ENCODE measurements around the gene FOLR2.

FOLR2 gene

GRCh38 chr11:72174302-72175070 lies 42.1 kb upstream of the FOLR2 start:
- Histone ChIP-seq H4K20me1 (ENCODE audit: low read depth, low read length) (no peaks in the 10 kb centered on the region), H3K79me2 (ENCODE audit: insufficient read depth, low read length) (no peaks in the 10 kb centered on the region), H3F3A (ENCODE audit: insufficient read depth) (no peaks in the 10 kb centered on the region), H2AFZ (ENCODE audit: low read depth, low read length, severe bottlenecking) (no peak overlapping the region), H3K27ac (ENCODE audit: low read depth, low read length) (no peak overlapping the region), H3K9ac (ENCODE audit: low read length) (no peak overlapping the region), H3K36me3 (ENCODE audit: low read length) (no peaks in the 10 kb centered on the region), H3K9me2 (replicated peaks; ENCODE audit: insufficient read depth, low read length) (no peaks in the 10 kb centered on the region), H3K9me3 (ENCODE audit: insufficient read depth, low read length) (no peaks in the 10 kb centered on the region), H3K4me2 (ENCODE audit: low read depth, low read length, poor library complexity, severe bottlenecking) (no peak overlapping the region), H3K27me3 (ENCODE audit: low read length) (no peaks in the 10 kb centered on the region), H3K4me3 (ENCODE audit: insufficient read depth, low read length, poor library complexity, severe bottlenecking) (no peak overlapping the region)
- no peak for TF ChIP-seq CTCF (IDR thresholded peaks at IDR 0.05; ENCODE audit: insufficient read depth, low read length, poor library complexity, severe bottlenecking)
- TF ChIP-seq EZH2phosphoT487 (conservative IDR thresholded peaks at IDR 0.05; ENCODE audit: low read length), result no peak

- Histone ChIP-seq H3K79me2 (ENCODE audit: insufficient read depth, low read length) (no peaks in the 10 kb centered on the region), H3F3A (ENCODE audit: insufficient read depth) (no peaks in the 10 kb centered on the region), H3K4me2 (ENCODE audit: low read depth, low read length, poor library complexity, severe bottlenecking) (no peak overlapping the region), H3K9ac (ENCODE audit: low read length) (no peak overlapping the region), H3K9me3 (ENCODE audit: insufficient read depth, low read length) (no peaks in the 10 kb centered on the region), H3K27me3 (ENCODE audit: low read length) (no peaks in the 10 kb centered on the region), H2AFZ (ENCODE audit: low read depth, low read length, severe bottlenecking) (no peak overlapping the region), H3K9me2 (replicated peaks; ENCODE audit: insufficient read depth, low read length) (no peaks in the 10 kb centered on the region), H3K4me3 (ENCODE audit: insufficient read depth, low read length, poor library complexity, severe bottlenecking) (no peak overlapping the region), H3K36me3 (ENCODE audit: low read length) (no peaks in the 10 kb centered on the region), H4K20me1 (ENCODE audit: low read depth, low read length) (no peaks in the 10 kb centered on the region), H3K27ac (ENCODE audit: low read depth, low read length) (no peak overlapping the region)
- TF ChIP-seq EZH2phosphoT487 (conservative IDR thresholded peaks at IDR 0.05; ENCODE audit: low read length) (no peak), CTCF (IDR thresholded peaks at IDR 0.05; ENCODE audit: insufficient read depth, low read length, poor library complexity, severe bottlenecking) (no peak)
These were observed 38.9 kb upstream of the FOLR2 start for GRCh38 chr11:72177656-72178055.

DNA sequence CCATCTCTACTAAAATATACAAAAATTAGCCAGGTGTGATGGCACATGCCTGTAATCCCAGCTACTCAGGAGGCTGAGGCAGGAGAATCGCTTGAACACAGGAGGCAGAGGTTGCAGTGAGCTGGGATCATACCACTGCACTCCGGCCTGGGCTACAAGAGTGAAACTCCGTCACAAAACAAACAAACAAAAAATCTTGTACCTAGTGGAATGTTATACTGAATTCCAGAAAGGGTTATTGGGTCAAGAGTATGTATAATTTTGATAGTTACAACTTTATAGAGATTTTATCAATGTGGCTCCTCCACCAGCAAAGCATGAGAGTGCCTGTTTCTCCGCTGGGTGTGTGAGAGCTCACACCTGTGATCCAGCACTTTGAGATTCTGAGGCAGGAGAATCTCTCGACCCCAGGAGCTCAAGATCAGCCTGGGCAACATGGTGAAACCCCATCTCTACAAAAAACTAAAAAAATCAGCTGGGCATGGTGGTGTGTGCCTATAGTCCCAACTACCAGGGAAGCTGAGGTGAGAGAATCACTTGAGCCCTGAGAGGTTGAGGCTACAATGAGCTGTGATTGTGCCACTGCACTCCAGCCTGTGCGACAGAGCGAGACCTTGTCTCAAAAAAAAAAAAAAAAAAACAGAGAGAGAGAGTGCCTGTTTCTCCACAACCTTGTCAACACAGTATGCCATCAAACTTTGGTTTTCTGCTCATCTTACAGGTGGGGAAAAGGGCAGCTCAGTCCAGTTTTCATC lies 37.4 kb upstream of the FOLR2 start:
- H3K79me2 ChIP-seq (ENCODE audit: insufficient read depth, low read length), result no peaks in the 10 kb centered on the region
- H3K9ac ChIP-seq (ENCODE audit: low read length), result no peak overlapping the region
- no peaks in the 10 kb centered on the region for H3K27me3 ChIP-seq (ENCODE audit: low read length)
- TF ChIP-seq EZH2phosphoT487 (conservative IDR thresholded peaks at IDR 0.05; ENCODE audit: low read length) (no peak), CTCF (IDR thresholded peaks at IDR 0.05; ENCODE audit: insufficient read depth, low read length, poor library complexity, severe bottlenecking) (no peak)
- H3K4me3 ChIP-seq (ENCODE audit: insufficient read depth, low read length, poor library complexity, severe bottlenecking), result no peak overlapping the region
- no peaks in the 10 kb centered on the region for H3K9me3 ChIP-seq (ENCODE audit: insufficient read depth, low read length)
- H3F3A ChIP-seq (ENCODE audit: insufficient read depth), result no peaks in the 10 kb centered on the region
- H3K9me2 ChIP-seq (replicated peaks; ENCODE audit: insufficient read depth, low read length), result no peaks in the 10 kb centered on the region
- no peak overlapping the region for H3K27ac ChIP-seq (ENCODE audit: low read depth, low read length)
- no peaks in the 10 kb centered on the region for H4K20me1 ChIP-seq (ENCODE audit: low read depth, low read length)
- H2AFZ ChIP-seq (ENCODE audit: low read depth, low read length, severe bottlenecking), result no peak overlapping the region
- no peak overlapping the region for H3K4me2 ChIP-seq (ENCODE audit: low read depth, low read length, poor library complexity, severe bottlenecking)
- no peaks in the 10 kb centered on the region for H3K36me3 ChIP-seq (ENCODE audit: low read length)
